ENCODE measurements around the gene ABI1.
A peak's percentile ranks its signal among the peaks of the same experiment; 100 is the strongest.
"Not testable (repeated sequence)": the region's sequence is repeated elsewhere in the genome, so short reads cannot be mapped to it uniquely, and the experiment has no call there.

The ABI1 gene

GRCh38 chr10:26860443-26861204 is at the start of gene ABI1:
ABI1 (minus strand) TSS chr10:26860958; CDS start chr10:26860863, 95 bp downstream.
- Histone ChIP-seq H3K4me1 (ENCODE audit: control insufficient read depth in 1 of 2, insufficient read depth in 2 of 2, low read length in 2 of 2) (peaks cover 18 to 24% of the 10 kb centered on the region in 2 donors), H3K9me3 (ENCODE audit: control insufficient read depth in 1 of 2, low read length in 2 of 2) (no peaks in the 10 kb centered on the region), H3K27ac (ENCODE audit: low read depth, low read length) (peak within 1 kb of the TSS; percentile 97), H3K27me3 (ENCODE audit: control insufficient read depth in 1 of 2, insufficient read depth in 2 of 2, low read length in 2 of 2) (no peaks in the 10 kb centered on the region), H3K4me3 (ENCODE audit: low read depth in 1 of 2, low read length in 2 of 2) (peak within 1 kb of the TSS; percentile 85 to 95), H3K9ac (ENCODE audit: low read depth in 1 of 2, low read length in 2 of 2) (peak within 1 kb of the TSS; percentile 67 to 94), H3K36me3 (ENCODE audit: control insufficient read depth in 1 of 2, insufficient read depth in 2 of 2, low read length in 2 of 2) (no peaks in the 10 kb centered on the region)

GRCh38 chr10:26909753-26910152 is 49.0 kb upstream of the ABI1 start:
- Histone ChIP-seq H3K4me3 (ENCODE audit: low read depth in 1 of 2, low read length in 2 of 2) (no peak overlapping the region), H3K9ac (ENCODE audit: low read depth in 1 of 2, low read length in 2 of 2) (no peak overlapping the region), H3K4me1 (ENCODE audit: control insufficient read depth in 1 of 2, insufficient read depth in 2 of 2, low read length in 2 of 2) (no peaks in the 10 kb centered on the region), H3K36me3 (ENCODE audit: control insufficient read depth in 1 of 2, insufficient read depth in 2 of 2, low read length in 2 of 2) (no peaks in the 10 kb centered on the region), H3K9me3 (ENCODE audit: control insufficient read depth in 1 of 2, low read length in 2 of 2) (no peaks in the 10 kb centered on the region), H3K27me3 (ENCODE audit: control insufficient read depth in 1 of 2, insufficient read depth in 2 of 2, low read length in 2 of 2) (no peaks in the 10 kb centered on the region), H3K27ac (ENCODE audit: low read depth, low read length) (no peak overlapping the region)

DNA sequence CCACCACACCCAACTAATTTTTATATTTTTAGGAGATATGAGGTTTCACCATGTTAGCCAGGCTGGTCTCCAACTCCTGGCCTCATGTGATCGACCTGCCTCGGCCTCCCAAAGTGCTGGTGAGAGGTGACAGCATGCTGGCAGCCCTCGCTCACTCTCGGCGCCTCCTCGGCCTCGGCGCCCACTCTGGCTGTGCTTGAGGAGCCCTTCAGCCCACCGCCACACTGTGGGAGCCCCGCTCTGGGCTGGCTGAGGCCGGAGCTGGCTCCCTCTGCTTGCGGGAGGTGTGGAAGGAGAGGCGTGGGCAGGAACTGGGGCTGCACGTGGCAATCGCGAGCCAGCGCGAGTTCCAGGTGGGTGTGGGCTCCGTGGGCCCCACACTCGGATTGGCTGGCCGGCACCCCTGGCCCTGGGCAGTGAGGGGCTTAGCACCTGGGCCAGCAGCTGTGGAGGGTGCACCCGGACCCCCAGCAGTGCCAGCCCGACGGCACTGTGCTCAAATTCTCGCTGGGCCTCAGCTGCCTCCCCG is 44.6 kb upstream of the ABI1 start:
- H3K9ac ChIP-seq (ENCODE audit: low read depth in 1 of 2, low read length in 2 of 2); H3K27ac ChIP-seq (ENCODE audit: low read depth, low read length); H3K4me3 ChIP-seq (ENCODE audit: low read depth in 1 of 2, low read length in 2 of 2); H3K36me3 ChIP-seq (ENCODE audit: control insufficient read depth in 1 of 2, insufficient read depth in 2 of 2, low read length in 2 of 2); H3K9me3 ChIP-seq (ENCODE audit: control insufficient read depth in 1 of 2, low read length in 2 of 2); H3K27me3 ChIP-seq (ENCODE audit: control insufficient read depth in 1 of 2, insufficient read depth in 2 of 2, low read length in 2 of 2); H3K4me1 ChIP-seq (ENCODE audit: control insufficient read depth in 1 of 2, insufficient read depth in 2 of 2, low read length in 2 of 2): not testable (repeated sequence)

DNA sequence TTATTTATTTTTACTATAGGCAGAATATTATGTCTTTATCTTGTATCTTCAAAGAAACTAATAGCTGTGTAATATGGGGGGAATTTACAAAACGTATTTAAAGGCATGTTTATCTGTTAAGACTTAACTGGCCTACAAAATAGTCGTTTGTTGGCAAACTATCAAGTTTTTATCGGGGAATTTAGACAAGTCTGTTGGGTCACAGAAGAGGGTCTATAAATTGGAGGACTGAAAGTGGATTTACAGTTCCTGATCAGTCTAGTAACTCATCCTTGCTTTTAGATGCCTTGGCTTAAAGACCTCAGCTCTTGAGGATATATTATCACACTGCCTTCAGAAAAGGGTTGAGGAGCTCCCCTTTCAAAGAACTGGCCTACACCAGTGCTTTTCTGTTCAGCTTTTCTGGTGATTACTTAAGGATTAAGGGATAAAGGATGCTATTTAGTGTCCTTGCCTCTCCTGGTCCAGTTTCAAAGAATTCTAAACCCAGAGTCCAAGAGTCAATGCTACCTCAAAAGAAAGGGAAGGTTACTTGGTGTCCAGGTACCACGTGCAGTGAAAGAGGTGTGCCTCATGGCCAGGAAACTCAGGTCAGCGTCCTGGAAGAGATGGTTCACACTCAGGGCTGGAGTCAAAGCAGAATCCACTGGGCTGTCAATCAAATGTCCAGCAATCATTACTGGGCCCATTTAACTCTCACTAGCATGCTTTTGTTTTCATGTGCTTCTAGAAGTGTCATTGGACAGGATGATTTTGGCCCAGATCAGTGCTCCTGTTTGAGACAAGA is 42.9 kb upstream of the ABI1 start:
- Histone ChIP-seq H3K9ac (ENCODE audit: low read depth in 1 of 2, low read length in 2 of 2) (no peak overlapping the region), H3K4me3 (ENCODE audit: low read depth in 1 of 2, low read length in 2 of 2) (no peak overlapping the region), H3K9me3 (ENCODE audit: control insufficient read depth in 1 of 2, low read length in 2 of 2) (no peaks in the 10 kb centered on the region), H3K27me3 (ENCODE audit: control insufficient read depth in 1 of 2, insufficient read depth in 2 of 2, low read length in 2 of 2) (peaks cover 0 to 3% of the 10 kb centered on the region in 2 donors), H3K27ac (ENCODE audit: low read depth, low read length) (no peak overlapping the region), H3K4me1 (ENCODE audit: control insufficient read depth in 1 of 2, insufficient read depth in 2 of 2, low read length in 2 of 2) (no peaks in the 10 kb centered on the region), H3K36me3 (ENCODE audit: control insufficient read depth in 1 of 2, insufficient read depth in 2 of 2, low read length in 2 of 2) (no peaks in the 10 kb centered on the region)

GRCh38 chr10:26892306-26892923 is 31.7 kb upstream of the ABI1 start:
- not testable (repeated sequence) for H3K4me3 ChIP-seq (ENCODE audit: low read depth in 1 of 2, low read length in 2 of 2); H3K36me3 ChIP-seq (ENCODE audit: control insufficient read depth in 1 of 2, insufficient read depth in 2 of 2, low read length in 2 of 2); H3K9me3 ChIP-seq (ENCODE audit: control insufficient read depth in 1 of 2, low read length in 2 of 2); H3K27ac ChIP-seq (ENCODE audit: low read depth, low read length); H3K4me1 ChIP-seq (ENCODE audit: control insufficient read depth in 1 of 2, insufficient read depth in 2 of 2, low read length in 2 of 2); H3K27me3 ChIP-seq (ENCODE audit: control insufficient read depth in 1 of 2, insufficient read depth in 2 of 2, low read length in 2 of 2); H3K9ac ChIP-seq (ENCODE audit: low read depth in 1 of 2, low read length in 2 of 2)

DNA sequence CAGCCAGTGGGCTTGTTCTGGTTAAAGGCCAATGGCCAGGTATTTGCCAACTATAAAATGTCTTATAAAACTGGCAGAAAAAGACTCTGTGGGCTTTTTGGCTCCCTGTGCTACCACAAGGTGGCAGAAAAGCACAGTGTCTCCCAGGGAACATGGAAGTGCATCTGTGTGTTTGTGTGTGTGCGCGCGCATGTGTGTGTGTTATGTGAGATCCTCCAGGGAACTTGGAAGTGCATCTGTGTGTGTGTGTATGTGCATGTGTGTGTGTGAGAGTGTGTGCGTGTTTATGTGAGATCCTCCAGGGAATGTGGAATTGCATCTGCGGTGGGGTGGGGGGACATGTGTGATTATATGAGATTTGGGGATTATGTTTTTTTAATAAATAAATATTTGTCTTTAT is 30.2 kb upstream of the ABI1 start:
- Histone ChIP-seq H3K4me3 (ENCODE audit: low read depth in 1 of 2, low read length in 2 of 2) (no peak overlapping the region), H3K36me3 (ENCODE audit: control insufficient read depth in 1 of 2, insufficient read depth in 2 of 2, low read length in 2 of 2) (no peaks in the 10 kb centered on the region), H3K4me1 (ENCODE audit: control insufficient read depth in 1 of 2, insufficient read depth in 2 of 2, low read length in 2 of 2) (no peaks in the 10 kb centered on the region), H3K27ac (ENCODE audit: low read depth, low read length) (no peak overlapping the region), H3K27me3 (ENCODE audit: control insufficient read depth in 1 of 2, insufficient read depth in 2 of 2, low read length in 2 of 2) (no peaks in the 10 kb centered on the region), H3K9ac (ENCODE audit: low read depth in 1 of 2, low read length in 2 of 2) (no peak overlapping the region), H3K9me3 (ENCODE audit: control insufficient read depth in 1 of 2, low read length in 2 of 2) (no peaks in the 10 kb centered on the region)

- Histone ChIP-seq H3K9ac (ENCODE audit: low read depth in 1 of 2, low read length in 2 of 2) (no peak overlapping the region), H3K36me3 (ENCODE audit: control insufficient read depth in 1 of 2, insufficient read depth in 2 of 2, low read length in 2 of 2) (no peaks in the 10 kb centered on the region), H3K9me3 (ENCODE audit: control insufficient read depth in 1 of 2, low read length in 2 of 2) (no peaks in the 10 kb centered on the region), H3K27ac (ENCODE audit: low read depth, low read length) (no peak overlapping the region), H3K27me3 (ENCODE audit: control insufficient read depth in 1 of 2, insufficient read depth in 2 of 2, low read length in 2 of 2) (no peaks in the 10 kb centered on the region), H3K4me3 (ENCODE audit: low read depth in 1 of 2, low read length in 2 of 2) (no peak overlapping the region), H3K4me1 (ENCODE audit: control insufficient read depth in 1 of 2, insufficient read depth in 2 of 2, low read length in 2 of 2) (no peaks in the 10 kb centered on the region)
These were observed 27.0 kb upstream of the ABI1 start for GRCh38 chr10:26887611-26888215.

GRCh38 chr10:26881600-26882331 is 21.0 kb upstream of the ABI1 start:
- Histone ChIP-seq H3K27me3 (ENCODE audit: control insufficient read depth in 1 of 2, insufficient read depth in 2 of 2, low read length in 2 of 2) (no peaks in the 10 kb centered on the region), H3K4me1 (ENCODE audit: control insufficient read depth in 1 of 2, insufficient read depth in 2 of 2, low read length in 2 of 2) (no peaks in the 10 kb centered on the region), H3K9ac (ENCODE audit: low read depth in 1 of 2, low read length in 2 of 2) (no peak overlapping the region), H3K4me3 (ENCODE audit: low read depth in 1 of 2, low read length in 2 of 2) (no peak overlapping the region), H3K36me3 (ENCODE audit: control insufficient read depth in 1 of 2, insufficient read depth in 2 of 2, low read length in 2 of 2) (no peaks in the 10 kb centered on the region), H3K27ac (ENCODE audit: low read depth, low read length) (no peak overlapping the region), H3K9me3 (ENCODE audit: control insufficient read depth in 1 of 2, low read length in 2 of 2) (no peaks in the 10 kb centered on the region)

GRCh38 chr10:26879744-26880143 is 19.0 kb upstream of the ABI1 start:
- Histone ChIP-seq H3K4me3 (ENCODE audit: low read depth in 1 of 2, low read length in 2 of 2) (no peak overlapping the region), H3K36me3 (ENCODE audit: control insufficient read depth in 1 of 2, insufficient read depth in 2 of 2, low read length in 2 of 2) (no peaks in the 10 kb centered on the region), H3K9ac (ENCODE audit: low read depth in 1 of 2, low read length in 2 of 2) (no peak overlapping the region), H3K27ac (ENCODE audit: low read depth, low read length) (no peak overlapping the region), H3K9me3 (ENCODE audit: control insufficient read depth in 1 of 2, low read length in 2 of 2) (no peaks in the 10 kb centered on the region), H3K27me3 (ENCODE audit: control insufficient read depth in 1 of 2, insufficient read depth in 2 of 2, low read length in 2 of 2) (no peaks in the 10 kb centered on the region), H3K4me1 (ENCODE audit: control insufficient read depth in 1 of 2, insufficient read depth in 2 of 2, low read length in 2 of 2) (no peaks in the 10 kb centered on the region)

All from duodenal mucosa (tissue), 2 donors.